Measurements from ENCODE around the gene ZNF775.

ZNF775 gene

GRCh38 chr7:150396851-150397260, 17.7 kb downstream of the ZNF775 start:
- DNase-seq = no peak
- Histone ChIP-seq H3K27ac (no peak overlapping the region), H3K27me3 (replicated peaks) (no peaks in the 10 kb centered on the region), H3K4me3 (ENCODE audit: low read depth, low read length) (no peak overlapping the region), H3K36me3 (replicated peaks) (peaks cover 6% of the 10 kb centered on the region)
- no peak for TF ChIP-seq CTCF (IDR thresholded peaks at IDR 0.05; ENCODE audit: low read depth, low read length, missing control alignments)
- in situ Hi-C loops (cut with HindIII; ENCODE audit: low pct_ligation_motif_present, low sequenced_read_pairs) = no loop called here

- Histone ChIP-seq H3K36me3 (replicated peaks) (peaks cover 6% of the 10 kb centered on the region), H3K27me3 (replicated peaks) (no peaks in the 10 kb centered on the region), H3K27ac (no peak overlapping the region), H3K4me3 (ENCODE audit: low read depth, low read length) (no peak overlapping the region)
- in situ Hi-C loops (cut with HindIII; ENCODE audit: low pct_ligation_motif_present, low sequenced_read_pairs) = no loop called here
- no peak for TF ChIP-seq CTCF (IDR thresholded peaks at IDR 0.05; ENCODE audit: low read depth, low read length, missing control alignments)
- no peak for DNase-seq
These were observed 18.4 kb downstream of the ZNF775 start for GRCh38 chr7:150397346-150398107.

- in situ Hi-C loops (cut with HindIII; ENCODE audit: low pct_ligation_motif_present, low sequenced_read_pairs) = no loop called here
- Histone ChIP-seq H3K36me3 (replicated peaks) (peaks cover 6% of the 10 kb centered on the region), H3K4me3 (ENCODE audit: low read depth, low read length) (no peak overlapping the region), H3K27me3 (replicated peaks) (no peaks in the 10 kb centered on the region), H3K27ac (no peak overlapping the region)
- DNase-seq = no peak
- TF ChIP-seq CTCF (IDR thresholded peaks at IDR 0.05; ENCODE audit: low read depth, low read length, missing control alignments) = no peak
These were observed 19.2 kb downstream of the ZNF775 start for GRCh38 chr7:150398108-150398964.

- DNase-seq = no peak
- in situ Hi-C loops (cut with HindIII; ENCODE audit: low pct_ligation_motif_present, low sequenced_read_pairs) = no loop called here
- peaks cover 6% of the 10 kb centered on the region for H3K36me3 ChIP-seq (replicated peaks)
- H3K4me3 ChIP-seq (ENCODE audit: low read depth, low read length) = no peak overlapping the region
- H3K27me3 ChIP-seq (replicated peaks) = no peaks in the 10 kb centered on the region
- no peak overlapping the region for H3K27ac ChIP-seq
- TF ChIP-seq CTCF (IDR thresholded peaks at IDR 0.05; ENCODE audit: low read depth, low read length, missing control alignments) = no peak
These were observed 19.8 kb downstream of the ZNF775 start for GRCh38 chr7:150398965-150399320.

GRCh38 chr7:150399421-150400007, 20.4 kb downstream of the ZNF775 start:
- TF ChIP-seq CTCF (IDR thresholded peaks at IDR 0.05; ENCODE audit: low read depth, low read length, missing control alignments) = no peak
- peaks cover 6% of the 10 kb centered on the region for H3K36me3 ChIP-seq (replicated peaks)
- no peak for DNase-seq
- H3K27ac ChIP-seq = no peak overlapping the region
- H3K27me3 ChIP-seq (replicated peaks) = no peaks in the 10 kb centered on the region
- no peak overlapping the region for H3K4me3 ChIP-seq (ENCODE audit: low read depth, low read length)
- in situ Hi-C loops (cut with HindIII; ENCODE audit: low pct_ligation_motif_present, low sequenced_read_pairs) = no loop called here
